ENCODE data around the gene SERGEF. TPM values are rescaled to one million over a fixed set of nuclear protein-coding genes. Genes with fewer than 3 reads are reported as not detected.

The SERGEF gene
- total and polyA plus RNA-seq, 10 of the 15 experiments (the other 5 are each of a cell fraction or from before 2014, with no cell fraction given): 14.6 to 27.8 (median 22.4) TPM

GRCh38 chr11:17813391-17814059 is 199.3 kb downstream of the SERGEF start:
- ChIA-PET RAD21 (ENCODE audit: unreplicated experiment) (no interaction called here), POLR2A (no interaction called here), SMC1A (ENCODE audit: uncharacterized antibody, unreplicated experiment) (interaction anchor here (1.3 kb wide), 1 partner anchor 11 kb away, joined by 4 read pairs; no protein-coding TSS in a partner anchor), CTCF (interaction anchor here (1.9 kb wide), 1 partner anchor 82 kb away, joined by 6 read pairs; no protein-coding TSS in a partner anchor)
- H3K79me2 ChIP-seq (ENCODE audit: control insufficient read depth, insufficient read depth, low read length): no peaks in the 10 kb centered on the region
- DNase-seq (ENCODE audit: low read depth, low spot score) (no peak), FAIRE-seq (no peak), ATAC-seq (no peak)
- no peak for TF ChIP-seq PAX8 (IDR thresholded peaks at IDR 0.05)
- no peak for TF ChIP-seq FOS (IDR thresholded peaks at IDR 0.05; ENCODE audit: borderline replicate concordance, extremely low read depth, insufficient read length)
- TF ChIP-seq REST (IDR thresholded peaks at IDR 0.05; ENCODE audit: low read depth, low read length): no peak
- no peak for TF ChIP-seq ESRRA (IDR thresholded peaks at IDR 0.05; ENCODE audit: low read length)
- no peak for TF ChIP-seq NR2C1 (IDR thresholded peaks at IDR 0.05)
- TF ChIP-seq WRNIP1 (IDR thresholded peaks at IDR 0.05; ENCODE audit: borderline replicate concordance, low read depth, low read length): no peak
- no peak for TF ChIP-seq PAX5 (IDR thresholded peaks at IDR 0.05; ENCODE audit: borderline replicate concordance, low read depth, low read length)
- no peak for TF ChIP-seq MXI1 (IDR thresholded peaks at IDR 0.05; ENCODE audit: low read depth, low read length)
- no peak for TF ChIP-seq LARP7 (IDR thresholded peaks at IDR 0.05)
- TF ChIP-seq MEF2B (IDR thresholded peaks at IDR 0.05; ENCODE audit: partially characterized antibody, poor library complexity, severe bottlenecking): no peak
- no peak for TF ChIP-seq CEBPB (IDR thresholded peaks at IDR 0.05; ENCODE audit: borderline replicate concordance in 1 of 2, low read depth in 2 of 2, low read length in 2 of 2)
- no peak for TF ChIP-seq STAT3 (IDR thresholded peaks at IDR 0.05; ENCODE audit: low read depth, low read length)
- TF ChIP-seq BCLAF1 (IDR thresholded peaks at IDR 0.05): no peak
- WGBS (ENCODE audit: insufficient coverage, insufficient replicate concordance, low lambda C conversion rate, missing lambda C conversion rate): 100% methylated on average over 2 of the region's 2 CpGs
- no peak overlapping the region for H3K4me3 ChIP-seq
- no peaks in the 10 kb centered on the region for H4K20me1 ChIP-seq (ENCODE audit: control insufficient read depth, insufficient read depth)
- no peaks in the 10 kb centered on the region for H3K36me3 ChIP-seq (ENCODE audit: control insufficient read depth in 2 of 2, insufficient read depth in 2 of 2, low read length in 1 of 2)
- no peak overlapping the region for H2AFZ ChIP-seq (ENCODE audit: control insufficient read depth, low read depth, low read length)
- intact Hi-C loops (cut with micrococcal nuclease; ENCODE audit: unreplicated experiment) (no loop called here), in situ Hi-C loops (cut with MboI) (no loop called here)
- no peaks in the 10 kb centered on the region for H3K4me1 ChIP-seq (ENCODE audit: control insufficient read depth, insufficient read depth, low read length)
- H3K27me3 ChIP-seq (replicated peaks in 1 of 2; ENCODE audit: control insufficient read depth in 2 of 2, insufficient read depth in 2 of 2, low read length in 1 of 2): no peaks in the 10 kb centered on the region
- H3K4me2 ChIP-seq (ENCODE audit: control insufficient read depth, insufficient read depth): no peak overlapping the region
- H3K27ac ChIP-seq (ENCODE audit: control insufficient read depth, insufficient read depth): no peak overlapping the region
- H3K9me3 ChIP-seq (replicated peaks; ENCODE audit: control insufficient read depth, insufficient read depth, low read length): no peaks in the 10 kb centered on the region
- H3K9ac ChIP-seq (ENCODE audit: control insufficient read depth, insufficient read depth, low read length): no peak overlapping the region
- BruUV-seq (replicated peaks): no TSS peak
